Measurements from ENCODE around the gene SPHKAP.

GRCh38 chr2:228227466-228227865 lies 46.0 kb upstream of the SPHKAP start:
- TF ChIP-seq CTCF (IDR thresholded peaks at IDR 0.05), result no peak
- no peak for TF ChIP-seq POLR2A (IDR thresholded peaks at IDR 0.05)

Measured in right lobe of liver (tissue), 4 donors.